Mesangial cell (primary cell): Measurements from ENCODE around the gene CDS2. TPM values are rescaled to one million over a fixed set of nuclear protein-coding genes. Genes with fewer than 3 reads are reported as not detected.

Experiments
- total RNA-seq: library from RNA; depleted of rRNA; stranded (reverse); fragments of >200 nt; gene quantifications from 2 replicates; pipeline ENCODE4 v1.2.3, GENCODE V29; 2015

Gene CDS2
- total RNA-seq = 16.1 and 21.4 TPM in 2 replicates

GRCh38 chr20:5126512-5127203, at the start of gene CDS2:
CDS2 (plus strand) TSS chr20:5127008; CDS start chr20:5127093, 85 bp downstream.

GRCh38 chr20:5119435-5120184, 7.2 kb upstream of the CDS2 start, which contains the start of gene PCNA:
PCNA (minus strand) TSS chr20:5119958; CDS start chr20:5119798, 160 bp downstream.

Other genes starting within 250 kb of the CDS2 start
- 7.8 and 12.9 TPM in 2 replicates for gene SLC23A2, start 125.5 kb upstream of the CDS2 start, total RNA-seq
- 70.0 and 85.6 TPM in 2 replicates for gene TMEM230, start 13.9 kb upstream of the CDS2 start, total RNA-seq
- gene PCNA, start 7.0 kb upstream of the CDS2 start, total RNA-seq = 43.0 and 257 TPM in 2 replicates
- gene PROKR2, start 189.9 kb downstream of the CDS2 start, total RNA-seq = not detected in 2 replicates